DMS153 treated with DMSO at 0.1 percent for 48 hours (cell line): ENCODE measurements around the gene PPP1R9A.

Source experiments
- DNase-seq: peaks from one replicate; lab custom pipeline; 2025; ENCODE audit not compliant: unreplicated experiment; lab: John Stamatoyannopoulos, UW

PPP1R9A gene

DNA sequence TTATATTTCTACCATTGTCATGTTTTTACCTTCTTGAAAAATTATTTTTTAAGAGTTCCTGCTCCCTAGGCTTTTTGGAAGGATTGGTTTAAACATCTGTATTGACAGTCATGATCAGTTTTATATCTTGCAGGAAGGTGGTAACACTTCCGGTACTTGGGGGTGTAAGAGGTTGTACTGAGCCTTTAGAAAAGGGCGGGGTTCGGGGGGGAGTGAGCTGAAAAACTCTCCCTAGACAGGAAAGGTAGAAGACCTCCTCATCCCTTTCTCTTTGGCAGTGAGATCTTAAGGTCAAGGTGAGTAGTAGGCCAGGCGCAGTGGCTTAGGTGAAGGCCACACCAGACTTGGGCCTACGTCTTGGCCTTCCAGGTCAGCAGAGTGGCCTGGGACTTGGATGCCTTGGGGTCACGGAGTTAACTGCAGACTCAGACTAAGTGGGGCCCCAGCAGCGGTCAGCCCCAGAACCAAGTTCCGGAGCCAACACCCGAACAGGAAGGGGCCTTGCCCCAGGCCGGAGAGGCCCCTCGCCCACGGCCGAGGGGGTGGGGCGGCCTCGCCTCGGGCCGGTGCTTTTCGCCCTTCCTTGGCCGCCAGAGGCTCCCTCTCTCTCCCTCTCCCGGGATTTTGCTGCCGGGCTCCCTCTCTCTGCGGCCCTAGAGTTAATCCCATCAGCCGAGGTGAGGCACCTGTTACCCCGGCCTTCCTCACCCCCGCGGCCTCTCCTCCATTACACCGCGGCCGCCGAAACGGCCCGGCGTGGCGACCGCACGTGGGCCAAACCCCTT lies at the start of gene PPP1R9A:
Gene PPP1R9A (plus strand): TSS at position 569 of the 785 bp plus-strand sequence. CDS start 2,520 bp downstream, outside the sequence.
- peak; percentile 32 for DNase-seq

GRCh38 chr7:94871132-94871531 lies 36.3 kb upstream of the PPP1R9A start:
- DNase-seq = no peak

GRCh38 chr7:94873239-94873638 lies 34.2 kb upstream of the PPP1R9A start:
- no peak for DNase-seq

GRCh38 chr7:94874036-94874785 lies 33.2 kb upstream of the PPP1R9A start:
- no peak for DNase-seq

GRCh38 chr7:94875201-94875600 lies 32.2 kb upstream of the PPP1R9A start:
- no peak for DNase-seq

GRCh38 chr7:94877731-94878670 lies 29.4 kb upstream of the PPP1R9A start:
- no peak for DNase-seq

- no peak for DNase-seq
Measured at GRCh38 chr7:94882891-94883290, 24.5 kb upstream of the PPP1R9A start.

GRCh38 chr7:94883616-94884015 lies 23.8 kb upstream of the PPP1R9A start:
- DNase-seq = no peak

DNA sequence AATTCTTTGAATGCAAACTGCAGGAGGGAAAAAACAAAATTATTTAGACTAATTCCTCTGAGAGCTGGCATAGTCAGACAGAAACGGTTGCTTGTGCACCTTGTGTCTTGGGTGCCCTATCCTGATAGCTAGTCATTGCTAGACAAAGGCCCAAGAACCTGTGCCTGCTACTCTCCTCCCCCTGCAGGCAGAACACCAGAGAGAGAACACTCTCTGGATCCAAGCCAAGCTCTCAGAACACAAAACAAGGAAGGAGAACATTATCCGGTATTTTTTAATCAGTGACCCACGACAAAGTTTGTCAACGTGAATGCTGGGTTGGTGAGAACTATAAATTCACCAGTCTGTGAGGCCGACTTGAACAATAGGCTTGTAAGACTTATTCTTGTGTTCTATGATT lies 18.8 kb upstream of the PPP1R9A start:
- DNase-seq = peak; percentile 27

- no peak for DNase-seq
Measured at GRCh38 chr7:94888995-94889523, 18.3 kb upstream of the PPP1R9A start.

GRCh38 chr7:94890216-94890615 lies 17.2 kb upstream of the PPP1R9A start:
- DNase-seq = no peak

DNA sequence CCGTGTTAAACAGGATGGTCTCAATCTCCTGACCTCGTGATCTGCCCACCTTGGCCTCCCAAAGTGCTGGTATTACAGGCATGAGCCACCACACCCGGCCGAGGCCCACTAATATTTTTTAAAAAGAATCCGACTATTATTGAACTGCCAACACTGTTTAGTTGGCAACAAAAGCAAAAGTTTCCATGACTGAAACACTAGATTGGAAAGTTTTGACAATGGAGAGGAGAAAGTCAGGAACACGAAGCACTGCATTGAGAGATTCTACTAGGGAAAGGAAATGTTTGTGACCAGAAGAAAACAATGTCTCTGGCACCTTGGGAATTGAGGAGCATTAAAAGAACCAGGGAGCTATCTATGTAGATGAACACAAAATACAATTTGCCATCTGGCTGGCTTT lies 13.7 kb upstream of the PPP1R9A start:
- no peak for DNase-seq

- DNase-seq = no peak
Measured at GRCh38 chr7:94897541-94897940, 9.9 kb upstream of the PPP1R9A start.

- DNase-seq = no peak
Measured at GRCh38 chr7:94898340-94898739, 9.1 kb upstream of the PPP1R9A start.

GRCh38 chr7:94901981-94902380 lies 5.4 kb upstream of the PPP1R9A start:
- DNase-seq = no peak

DNA sequence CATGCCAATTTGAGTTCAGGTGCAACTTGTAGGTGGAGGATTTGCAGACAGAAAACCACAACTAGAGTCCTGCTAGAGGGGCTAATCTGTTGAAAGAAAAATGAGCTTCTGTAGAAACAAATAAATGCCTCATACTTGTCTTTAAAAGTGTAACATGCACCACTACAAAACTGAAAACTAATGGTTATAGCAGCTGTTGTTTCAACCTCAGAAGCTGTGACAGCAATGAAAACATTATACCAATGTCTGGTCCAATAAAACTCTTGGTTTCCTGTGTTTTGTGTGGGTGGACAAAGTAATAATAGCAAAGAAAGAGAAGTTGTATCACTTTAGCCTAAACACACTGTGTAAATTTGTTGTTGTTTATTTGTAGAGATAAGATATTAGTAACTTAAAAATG lies 3.4 kb upstream of the PPP1R9A start:
- DNase-seq = no peak

- DNase-seq = no peak
Measured at GRCh38 chr7:94904982-94905381, 2.4 kb upstream of the PPP1R9A start.

GRCh38 chr7:94906065-94906851 lies 1.1 kb upstream of the PPP1R9A start:
- no peak for DNase-seq

GRCh38 chr7:94907811-94908322 lies 473 bp downstream of the PPP1R9A start:
- no peak for DNase-seq
